Activated CD4-positive, CD25-positive, alpha-beta regulatory T cell treated with anti-CD3 and anti-CD28 coated beads, Interleukin-2, amount 50 U/mL, for 72 hours (primary cell): Measurements from ENCODE around the gene DLK2.
A peak's percentile ranks its signal among the peaks of the same experiment; 100 is the strongest.
"Not testable (repeated sequence)": the region's sequence is repeated elsewhere in the genome, so short reads cannot be mapped to it uniquely, and the experiment has no call there.

Source experiments
- DNase-seq: peaks from one replicate; pipeline ENCODE4 v3.0.0; 2021

The DLK2 gene

GRCh38 chr6:43455531-43456428, at the start of gene DLK2:
Gene DLK2 (minus strand): TSS chr6:43455548. CDS start chr6:43454825, 723 bp downstream.
- peak; percentile 57 for DNase-seq

GRCh38 chr6:43503443-43503842, 48.1 kb upstream of the DLK2 start:
- no peak for DNase-seq

DNA sequence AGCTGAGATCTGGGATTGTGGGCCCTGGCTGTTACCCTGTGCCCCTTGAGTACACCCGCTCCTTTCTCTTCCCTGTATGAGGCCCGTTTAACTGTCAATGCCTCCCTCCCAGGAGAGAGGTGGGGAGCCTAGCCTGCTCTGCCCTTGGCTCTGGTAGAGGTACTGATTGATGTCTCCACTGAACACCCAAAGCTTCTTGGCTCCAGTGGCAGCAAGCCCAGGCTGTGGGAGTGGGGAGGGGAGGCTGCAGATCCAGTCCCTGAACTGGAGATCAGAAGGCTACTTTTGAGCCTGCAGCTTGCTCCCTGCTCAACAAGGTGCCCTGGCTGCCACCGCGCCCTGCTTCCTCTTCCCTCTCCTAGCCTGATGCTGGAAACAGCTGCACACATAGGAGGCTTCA, 47.3 kb upstream of the DLK2 start:
- no peak for DNase-seq

DNA sequence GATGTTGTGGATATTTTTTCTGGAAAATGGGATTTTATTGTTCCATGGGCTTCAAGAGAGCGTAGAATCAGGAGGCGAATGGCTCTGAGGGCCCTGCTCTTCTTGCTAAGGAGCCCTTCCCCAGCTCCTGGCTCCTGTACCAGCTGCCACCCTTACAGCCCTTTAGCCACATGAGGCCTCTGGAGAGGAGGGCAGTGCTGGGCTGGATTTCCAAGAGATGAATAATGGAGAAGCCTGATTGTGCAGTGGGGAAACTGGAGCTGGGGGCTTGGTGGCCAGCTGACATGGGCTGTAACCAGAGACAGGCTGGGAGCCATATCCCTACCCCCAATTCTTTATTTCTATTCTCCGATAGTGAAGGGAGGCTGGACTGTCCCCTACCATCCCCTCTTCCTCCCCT, 45.6 kb upstream of the DLK2 start:
- no peak for DNase-seq

GRCh38 chr6:43499028-43499815, 43.9 kb upstream of the DLK2 start:
- no peak for DNase-seq

DNA sequence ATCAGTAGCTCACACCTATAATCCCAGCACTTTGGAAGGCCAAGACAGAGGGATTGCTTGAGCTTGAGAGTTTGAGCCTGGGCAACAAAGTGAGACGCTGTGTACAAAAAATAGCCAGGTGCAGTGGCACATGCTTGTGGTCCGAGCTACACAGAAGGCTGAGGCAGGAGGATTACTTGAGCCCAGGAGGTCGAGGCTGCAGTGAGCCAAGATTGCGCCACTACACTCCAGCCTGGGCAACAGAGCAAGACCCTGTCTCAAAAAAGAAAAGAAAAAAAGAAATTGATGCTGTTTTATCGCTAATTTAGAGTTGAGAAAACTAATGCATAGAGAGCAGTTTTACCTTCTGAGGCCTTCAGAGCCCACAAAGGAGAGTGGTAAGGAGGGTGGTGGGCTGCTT, 42.9 kb upstream of the DLK2 start:
- not testable (repeated sequence) for DNase-seq

- no peak for DNase-seq
These were observed 42.3 kb upstream of the DLK2 start for GRCh38 chr6:43497689-43498088.

DNA sequence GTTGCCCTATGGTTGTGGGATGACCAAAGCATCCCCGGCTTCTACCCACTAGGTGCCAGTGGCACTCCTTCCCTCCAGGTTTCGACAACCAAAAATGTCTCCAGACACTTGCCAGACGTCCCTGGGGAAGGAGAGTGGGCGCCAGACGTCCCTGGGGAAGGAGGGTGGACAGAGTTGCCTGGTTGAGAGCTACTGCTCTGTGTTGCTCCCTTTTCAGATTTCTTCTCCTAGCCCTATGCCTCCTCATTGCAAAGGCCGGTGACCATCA, 41.7 kb upstream of the DLK2 start:
- no peak for DNase-seq

GRCh38 chr6:43496370-43497128, 41.2 kb upstream of the DLK2 start:
- no peak for DNase-seq

DNA sequence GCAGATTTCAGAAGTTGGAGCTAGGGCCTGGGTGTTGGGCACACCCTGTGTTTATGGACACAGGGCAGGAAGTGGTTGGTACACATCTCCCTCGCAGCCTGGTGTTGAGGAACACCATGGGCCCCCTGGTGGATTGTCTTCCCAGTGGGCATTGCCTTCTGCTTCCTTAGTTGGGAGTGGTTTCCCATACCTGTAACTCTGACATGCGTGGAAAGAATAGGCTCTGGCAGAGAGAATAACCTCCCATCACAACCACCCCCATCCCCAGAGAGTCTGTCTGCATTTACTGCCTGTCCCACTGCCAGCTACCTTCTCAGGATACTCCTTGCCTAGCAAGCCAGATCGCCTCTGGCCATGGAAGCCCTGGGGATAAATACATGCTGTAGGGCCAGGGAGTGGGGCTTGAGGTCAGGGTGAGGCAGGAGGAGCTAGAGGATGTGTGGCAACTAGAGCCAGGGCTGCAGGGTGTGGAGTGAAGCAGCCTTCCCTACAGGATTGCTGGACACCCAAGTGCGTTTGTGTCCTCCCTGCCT, 40.1 kb upstream of the DLK2 start:
- DNase-seq = no peak

DNA sequence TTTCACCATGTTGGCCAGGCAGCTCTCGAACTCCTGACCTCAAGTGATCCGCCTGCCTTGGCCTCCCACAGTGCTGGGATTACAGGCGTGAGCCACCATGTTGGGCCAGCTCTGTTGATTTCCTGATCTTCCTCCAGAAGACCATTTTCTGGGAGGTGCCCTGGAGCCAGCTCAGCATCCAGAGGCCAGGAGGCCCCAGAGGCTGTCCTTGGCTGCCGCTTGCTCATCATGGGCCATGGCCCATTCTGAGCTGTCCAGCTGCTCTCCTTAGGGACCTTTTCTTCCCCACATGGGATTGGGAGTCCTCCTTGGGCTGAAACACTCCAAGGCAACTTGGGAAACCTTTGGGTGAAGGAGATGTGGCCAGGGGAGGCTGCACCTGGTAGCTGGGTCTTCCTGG, 39.4 kb upstream of the DLK2 start:
- no peak for DNase-seq

GRCh38 chr6:43494321-43494720, 39.0 kb upstream of the DLK2 start:
- DNase-seq = no peak

GRCh38 chr6:43493833-43494232, 38.5 kb upstream of the DLK2 start:
- DNase-seq = no peak

DNA sequence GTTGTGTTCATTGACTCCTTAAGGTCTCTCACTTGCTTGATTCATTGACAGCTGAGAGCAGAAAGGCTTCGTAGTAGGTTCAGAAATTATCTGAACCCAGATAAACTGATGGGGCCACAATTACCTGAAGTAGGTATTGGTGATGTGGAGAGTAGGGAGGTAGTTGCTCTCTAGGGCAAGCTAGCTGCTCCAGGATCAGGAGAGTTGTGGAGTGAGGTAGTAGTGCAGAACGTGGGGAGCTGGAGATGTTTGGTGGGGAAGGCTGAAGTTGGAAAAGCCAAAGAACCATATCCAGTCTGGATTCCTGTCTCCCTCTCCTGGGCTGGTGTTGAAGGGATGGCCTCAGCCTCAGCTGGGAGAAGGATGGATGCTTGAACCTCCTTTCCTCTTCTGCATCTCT, 37.9 kb upstream of the DLK2 start:
- no peak for DNase-seq

DNA sequence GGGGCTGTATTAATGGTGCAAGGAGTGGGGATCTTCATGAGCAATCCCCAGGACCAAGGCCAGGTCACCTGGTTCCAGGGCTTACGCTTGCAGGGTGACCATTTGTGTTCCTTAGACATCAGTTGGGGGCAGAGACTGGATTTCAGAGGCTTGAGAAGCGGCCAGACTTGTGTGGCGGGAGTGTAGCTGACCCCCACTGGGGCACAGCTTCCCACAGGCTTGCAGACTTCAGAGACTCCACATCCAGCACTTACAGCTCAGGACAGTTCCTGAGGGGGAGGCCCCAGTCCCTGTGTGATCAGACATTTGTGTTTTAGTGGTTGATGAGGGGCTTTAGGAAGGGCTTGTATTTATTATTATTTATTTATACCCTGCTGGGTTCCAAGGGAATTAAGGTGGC, 37.3 kb upstream of the DLK2 start:
- no peak for DNase-seq

- DNase-seq = no peak
These were observed 36.7 kb upstream of the DLK2 start for GRCh38 chr6:43491750-43492661.

DNA sequence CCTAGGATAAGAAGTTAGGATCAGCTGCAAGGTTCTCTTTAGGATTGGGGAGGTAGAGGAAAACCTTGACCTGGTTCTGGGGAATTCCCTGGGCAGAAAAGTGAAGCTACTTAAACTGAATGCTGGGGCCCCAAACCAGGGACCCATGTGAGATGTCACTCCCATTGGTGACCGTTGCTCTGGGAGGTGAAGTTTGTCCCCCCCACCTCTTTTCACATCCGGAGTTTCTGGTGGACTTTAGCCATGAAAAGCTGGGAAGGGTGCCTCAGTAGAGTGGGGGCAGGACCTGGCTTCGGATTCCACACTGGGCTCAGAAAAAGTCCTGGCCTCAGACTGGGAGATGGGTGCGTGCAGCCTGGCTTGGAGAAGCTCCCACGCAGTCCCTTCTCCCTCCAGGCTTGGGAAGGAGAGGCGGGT, 35.2 kb upstream of the DLK2 start:
- DNase-seq = no peak

DNA sequence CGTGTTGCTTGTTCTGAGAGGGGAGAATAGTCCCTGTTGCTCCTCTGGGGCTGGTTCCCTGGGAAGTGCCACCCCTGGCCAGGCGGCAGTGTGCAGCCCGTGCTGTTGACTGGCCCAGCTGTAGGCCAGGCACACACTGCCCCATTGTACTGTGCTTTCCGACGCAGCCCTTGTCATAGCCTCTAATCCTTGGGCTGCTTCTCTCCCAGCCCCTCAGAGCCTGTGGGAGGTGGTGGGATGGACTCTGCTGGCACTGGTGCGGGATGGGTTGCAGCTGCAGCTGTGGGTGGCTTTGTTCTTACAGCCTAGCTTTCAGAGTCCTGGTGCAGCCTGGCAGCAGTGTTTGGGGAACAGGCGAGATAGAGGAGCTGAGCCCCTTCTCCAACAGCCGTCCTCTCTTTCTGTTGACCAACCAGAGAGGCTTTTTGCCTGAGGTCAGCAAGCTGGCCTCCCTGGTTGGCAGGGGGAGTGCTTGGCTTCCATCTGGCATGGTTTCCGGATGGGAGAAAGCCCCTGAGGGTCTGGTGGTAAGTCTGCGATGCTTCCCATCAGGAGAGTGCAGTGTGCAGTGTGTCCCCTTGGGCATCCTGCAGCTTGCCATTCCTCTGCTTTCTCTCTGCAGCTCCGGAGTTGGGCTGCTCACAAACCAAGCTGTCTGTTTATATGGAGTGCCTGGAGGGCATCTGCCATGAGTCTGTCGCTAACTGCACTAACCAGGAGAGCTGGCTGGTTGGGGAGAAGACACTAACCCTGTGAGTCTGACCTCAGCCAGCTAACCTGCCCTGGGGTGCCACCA, 34.1 kb upstream of the DLK2 start:
- DNase-seq = no peak

DNA sequence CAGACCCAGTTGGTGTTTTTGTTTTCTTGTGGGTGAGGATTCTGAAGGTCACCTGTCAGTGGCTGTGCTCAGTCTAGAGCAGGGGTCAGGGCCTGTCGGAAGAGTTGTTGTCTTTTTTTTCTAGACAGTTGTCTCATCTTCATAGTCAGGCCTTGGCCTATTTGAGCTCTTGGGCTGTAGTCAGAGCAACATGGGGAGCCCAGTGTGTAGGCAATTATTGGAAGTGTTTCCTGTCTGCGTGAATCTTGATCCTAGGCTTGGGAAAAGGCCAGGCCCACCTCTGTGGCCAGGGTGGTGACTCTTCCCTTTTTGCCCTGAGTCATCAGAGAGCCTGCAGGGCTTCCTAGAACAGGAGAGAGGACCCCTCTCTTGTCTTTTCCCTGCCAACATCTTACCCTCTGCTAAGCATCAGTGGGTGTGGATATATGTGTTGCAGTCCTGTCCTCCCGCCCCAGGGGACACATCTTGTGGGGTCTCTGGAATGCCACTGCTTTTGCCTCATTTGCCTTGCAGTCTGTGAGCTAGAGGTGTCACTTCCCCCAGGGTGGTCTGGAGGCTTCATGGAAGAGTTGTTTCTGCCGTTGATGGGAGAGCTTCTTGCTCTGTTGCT, 33.4 kb upstream of the DLK2 start:
- no peak for DNase-seq

DNA sequence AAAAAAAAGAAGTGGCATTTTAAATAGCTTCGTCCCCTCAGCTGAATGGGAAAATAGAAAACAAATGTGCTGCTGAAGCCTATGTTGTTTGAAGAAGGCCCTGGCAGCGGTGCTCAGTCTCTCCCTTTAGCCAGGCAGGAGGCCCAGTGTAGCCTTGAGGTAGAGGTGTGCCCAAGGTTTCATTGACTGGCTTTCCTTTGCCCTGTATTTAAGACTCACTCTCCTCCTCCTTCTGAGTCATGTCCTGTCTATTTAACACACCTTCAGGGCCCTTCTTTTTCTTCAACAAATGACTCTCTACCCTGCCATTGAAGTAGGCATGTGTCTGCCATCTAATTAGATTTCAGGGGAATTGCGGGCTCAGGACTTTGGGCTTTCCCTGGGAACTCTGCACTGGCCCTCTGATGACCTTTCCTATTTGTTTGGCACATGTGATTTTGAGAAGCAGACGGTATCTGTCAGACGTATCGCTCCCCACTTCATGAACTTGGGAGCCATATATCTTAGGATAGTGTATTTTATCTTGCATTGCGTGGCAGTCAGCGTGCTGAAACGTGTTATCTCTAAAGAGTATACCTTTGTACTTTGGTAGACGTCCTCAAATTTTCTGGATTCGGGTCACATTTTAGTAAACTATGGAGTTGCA, 26.4 kb upstream of the DLK2 start:
- no peak for DNase-seq
